ENCODE measurements around the gene JAZF1.

The JAZF1 gene

GRCh38 chr7:28075674-28076358 is 104.8 kb downstream of the JAZF1 start:
- DNase-seq (ENCODE audit: low spot score): no peak

GRCh38 chr7:28072876-28073514 is 107.6 kb downstream of the JAZF1 start:
- DNase-seq (ENCODE audit: low spot score): no peak

- no peak for DNase-seq (ENCODE audit: low spot score)
Observed at GRCh38 chr7:28071570-28071969, 109.0 kb downstream of the JAZF1 start.

- no peak for DNase-seq (ENCODE audit: low spot score)
Observed at GRCh38 chr7:28070297-28071055, 110.1 kb downstream of the JAZF1 start.

- no peak for DNase-seq (ENCODE audit: low spot score)
Observed at GRCh38 chr7:28069807-28070206, 110.8 kb downstream of the JAZF1 start.

GRCh38 chr7:28069388-28069787 is 111.2 kb downstream of the JAZF1 start:
- no peak for DNase-seq (ENCODE audit: low spot score)

- DNase-seq (ENCODE audit: low spot score): no peak
Observed at GRCh38 chr7:28068811-28069216, 111.8 kb downstream of the JAZF1 start.

GRCh38 chr7:28067171-28067570 is 113.4 kb downstream of the JAZF1 start:
- DNase-seq (ENCODE audit: low spot score): no peak

- DNase-seq (ENCODE audit: low spot score): no peak
Observed at GRCh38 chr7:28065721-28066285, 114.8 kb downstream of the JAZF1 start.

GRCh38 chr7:28065308-28065707 is 115.3 kb downstream of the JAZF1 start:
- DNase-seq (ENCODE audit: low spot score): no peak

- no peak for DNase-seq (ENCODE audit: low spot score)
Observed at GRCh38 chr7:28064437-28064836, 116.2 kb downstream of the JAZF1 start.

- DNase-seq (ENCODE audit: low spot score): peak; percentile 45
Observed at GRCh38 chr7:28062197-28062991, 118.2 kb downstream of the JAZF1 start.

- no peak for DNase-seq (ENCODE audit: low spot score)
Observed at GRCh38 chr7:28061824-28062196, 118.8 kb downstream of the JAZF1 start.

GRCh38 chr7:28060371-28060950 is 120.1 kb downstream of the JAZF1 start:
- no peak for DNase-seq (ENCODE audit: low spot score)

GRCh38 chr7:28055161-28055544 is 125.4 kb downstream of the JAZF1 start:
- no peak for DNase-seq (ENCODE audit: low spot score)

- DNase-seq (ENCODE audit: low spot score): no peak
Observed at GRCh38 chr7:28054531-28055160, 125.9 kb downstream of the JAZF1 start.

GRCh38 chr7:28052933-28053332 is 127.7 kb downstream of the JAZF1 start:
- no peak for DNase-seq (ENCODE audit: low spot score)

GRCh38 chr7:28048694-28049093 is 131.9 kb downstream of the JAZF1 start:
- DNase-seq (ENCODE audit: low spot score): no peak

- no peak for DNase-seq (ENCODE audit: low spot score)
Observed at GRCh38 chr7:28046035-28046434, 134.6 kb downstream of the JAZF1 start.

- DNase-seq (ENCODE audit: low spot score): no peak
Observed at GRCh38 chr7:28045592-28045991, 135.0 kb downstream of the JAZF1 start.

- DNase-seq (ENCODE audit: low spot score): no peak
Observed at GRCh38 chr7:28044825-28045224, 135.8 kb downstream of the JAZF1 start.

Measured in HuH-7 (cell line).